Stimulated activated CD8-positive, alpha-beta memory T cell treated with anti-CD3 and anti-CD28 coated beads, Interleukin-4, amount 100 ng/mL, for 4 hours (primary cell): ENCODE measurements around the gene GNG3.
"Not testable (repeated sequence)": the region's sequence is repeated elsewhere in the genome, so short reads cannot be mapped to it uniquely, and the experiment has no call there.

ENCODE experiments used
- DNase-seq, 2 donors: peaks; one replicate each; pipeline ENCODE4 v3.0.0-alpha.2; 2020; ENCODE audit warnings: low read depth in 2 of 2, low spot score in 1 of 2

GNG3 gene

GRCh38 chr11:62707277-62707861 is at the start of gene GNG3, which contains the start of gene BSCL2:
GNG3 (plus strand) TSS chr11:62707676; CDS start chr11:62708296, 620 bp downstream.
BSCL2 (minus strand) TSS chr11:62707424; CDS start chr11:62707195, 229 bp downstream.
- DNase-seq: no peak

- no peak for DNase-seq
These were observed 42.9 kb upstream of the GNG3 start for GRCh38 chr11:62664405-62665074.

DNA sequence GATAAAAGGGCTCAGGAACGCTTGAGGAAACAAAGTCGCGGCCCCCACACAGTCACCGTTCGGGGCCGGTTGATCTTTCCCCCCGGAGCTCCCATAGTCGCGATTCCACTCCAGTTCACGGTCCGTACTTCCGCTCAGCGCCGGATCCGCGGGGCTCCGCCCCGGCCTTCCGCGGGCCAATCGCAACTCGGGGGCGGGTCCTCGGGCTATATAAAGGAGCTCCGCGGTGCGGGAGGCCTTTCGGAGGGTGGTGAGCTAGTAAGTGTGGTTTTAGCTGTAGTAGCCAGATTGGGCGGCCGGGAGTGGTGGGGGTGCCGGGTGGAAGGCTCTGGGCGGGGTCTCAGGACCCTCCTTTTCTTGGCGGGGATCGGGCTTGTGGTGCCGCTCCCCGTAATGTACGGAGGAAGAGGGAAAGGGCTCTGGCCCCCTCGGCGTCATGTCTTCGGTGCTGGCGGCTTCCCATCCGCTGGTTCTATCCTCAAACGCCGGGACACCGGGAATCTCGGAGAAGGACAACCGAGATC is 42.3 kb upstream of the GNG3 start, which contains the start of the genes C11orf98 and CSKMT:
Gene C11orf98 (minus strand): TSS at position 136 of the 524 bp plus-strand sequence. CDS start 41 bp downstream, at position 95.
Gene CSKMT (plus strand): TSS at position 238 of the 524 bp plus-strand sequence. CDS start 568 bp downstream, outside the sequence.
- peak; percentile 91 to 92 for DNase-seq

GRCh38 chr11:62665599-62666258 is 41.7 kb upstream of the GNG3 start:
- peak in 1 of 2 donors; percentile 64 for DNase-seq

DNA sequence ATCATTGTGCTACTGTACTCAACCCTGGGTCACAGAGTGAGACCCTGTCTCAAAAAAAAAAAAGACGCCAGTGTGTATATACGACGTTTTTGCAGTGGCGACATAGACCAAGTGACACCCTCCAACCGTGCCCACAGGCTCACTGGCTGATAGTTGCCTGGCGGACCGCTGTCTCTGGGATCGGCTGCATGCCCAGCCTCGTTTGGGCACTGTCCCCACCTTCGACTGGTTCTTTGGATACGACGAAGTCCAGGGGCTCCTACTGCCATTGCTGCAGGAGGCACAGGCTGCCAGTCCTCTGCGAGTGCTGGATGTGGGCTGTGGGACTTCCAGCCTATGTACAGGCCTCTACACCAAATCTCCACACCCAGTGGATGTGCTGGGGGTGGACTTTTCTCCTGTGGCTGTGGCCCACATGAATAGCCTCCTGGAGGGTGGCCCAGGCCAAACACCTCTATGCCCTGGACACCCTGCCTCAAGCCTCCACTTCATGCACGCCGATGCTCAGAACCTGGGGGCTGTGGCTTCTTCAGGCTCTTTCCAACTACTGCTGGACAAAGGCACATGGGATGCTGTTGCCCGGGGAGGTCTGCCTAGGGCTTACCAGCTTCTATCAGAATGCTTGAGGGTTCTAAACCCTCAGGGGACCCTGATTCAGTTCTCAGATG is 41.1 kb upstream of the GNG3 start:
- no peak for DNase-seq

DNA sequence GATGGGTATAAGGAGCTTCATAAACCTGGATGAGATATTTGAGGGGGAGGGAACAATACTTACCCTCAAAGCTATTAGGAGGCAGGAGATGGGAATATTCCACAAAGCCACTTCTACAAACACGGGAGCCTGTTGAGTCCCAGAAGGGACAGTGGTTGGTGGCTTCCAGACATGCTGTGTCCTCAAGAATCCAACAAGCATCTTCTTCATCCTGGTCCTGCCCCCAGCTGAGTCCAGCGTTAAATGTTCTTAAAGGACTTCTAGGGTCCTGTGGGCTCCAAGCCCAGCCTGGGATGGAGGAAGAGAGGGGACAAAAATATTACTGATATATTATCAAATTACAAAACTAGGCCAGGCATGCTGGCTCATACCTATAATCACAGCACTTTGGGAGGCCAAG is 40.0 kb upstream of the GNG3 start:
- DNase-seq: no peak

DNA sequence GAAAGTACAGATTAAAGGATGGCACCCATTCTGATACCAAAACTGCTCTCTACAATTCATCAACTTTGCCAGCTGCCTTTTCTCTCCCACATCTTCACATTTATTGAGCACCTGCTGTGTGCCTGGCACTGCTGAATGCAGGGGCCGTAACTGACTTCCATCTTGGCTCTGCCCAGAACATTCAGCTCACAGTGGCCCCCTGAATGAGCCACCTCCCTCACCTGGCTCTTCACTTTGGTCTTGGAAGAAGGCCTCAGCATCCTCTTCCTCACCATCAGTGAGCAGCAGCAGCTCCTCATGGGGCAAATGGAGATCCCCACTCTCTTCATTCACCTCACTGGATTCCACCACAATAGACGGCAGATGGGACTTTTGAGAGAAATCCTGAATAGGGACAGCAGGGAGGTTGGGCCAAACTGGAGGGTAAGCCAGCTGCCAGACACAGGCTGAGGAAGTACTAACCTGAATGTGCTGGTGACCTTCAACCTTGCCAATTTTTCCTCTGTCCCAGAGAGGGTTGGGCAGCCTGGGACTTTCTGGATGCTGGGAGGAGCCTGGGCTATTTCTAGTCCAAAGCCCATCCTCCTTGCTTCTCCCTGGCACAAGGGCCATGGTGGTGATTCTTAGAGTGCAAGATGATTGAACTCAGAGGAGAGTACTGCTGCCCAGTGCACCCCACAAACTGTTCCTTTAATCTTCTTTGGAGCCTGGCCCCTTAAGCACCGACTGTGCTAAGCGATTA is 37.9 kb upstream of the GNG3 start:
- no peak for DNase-seq

GRCh38 chr11:62671236-62671607 is 36.3 kb upstream of the GNG3 start:
- DNase-seq: no peak

- peak; percentile 53 to 67 for DNase-seq
These were observed 35.7 kb upstream of the GNG3 start, which contains the start of the genes LBHD1 and UQCC3 for GRCh38 chr11:62671608-62672389. LBHD1 (minus strand) TSS chr11:62672267; CDS start chr11:62670031, 2,236 bp downstream. UQCC3 (plus strand) TSS chr11:62671673; CDS start chr11:62671746, 73 bp downstream.

DNA sequence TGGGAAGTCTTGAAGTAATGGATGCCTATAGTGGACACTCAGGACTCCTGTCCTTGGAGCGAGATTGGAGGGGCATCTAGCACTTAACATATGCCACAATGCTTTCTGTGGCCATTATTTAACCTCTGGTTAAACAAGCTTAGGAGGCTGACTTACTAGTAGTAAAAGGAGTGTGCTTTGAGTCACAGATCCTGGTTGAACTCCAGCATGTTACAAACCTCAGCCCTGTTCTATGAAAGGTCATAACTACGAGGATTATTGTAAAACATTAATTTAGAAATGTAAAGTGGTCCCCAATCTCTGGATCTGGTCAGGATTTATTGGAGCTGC is 34.3 kb upstream of the GNG3 start:
- DNase-seq: no peak

DNA sequence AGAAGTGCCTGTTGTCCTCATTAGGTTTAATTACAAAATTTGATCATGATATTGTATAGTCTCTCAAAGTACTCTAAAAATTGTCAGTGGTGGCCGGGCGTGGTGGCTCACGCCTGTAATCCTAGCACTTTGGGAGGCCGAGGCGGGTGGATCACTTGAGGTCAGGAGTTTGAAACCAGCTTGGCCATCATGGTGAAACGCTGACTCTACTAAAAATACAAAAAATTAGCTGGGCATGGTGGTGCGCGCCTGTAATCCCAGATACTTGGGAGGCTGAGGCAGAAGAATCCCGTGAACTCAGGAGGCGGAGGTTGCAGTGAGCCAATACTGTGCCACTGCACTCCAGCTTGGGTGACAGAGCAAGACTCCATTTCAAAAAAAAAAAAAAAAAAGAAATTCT is 32.1 kb upstream of the GNG3 start:
- DNase-seq: not testable (repeated sequence)

GRCh38 chr11:62676698-62677097 is 30.8 kb upstream of the GNG3 start:
- no peak for DNase-seq

- no peak for DNase-seq
These were observed 30.3 kb upstream of the GNG3 start for GRCh38 chr11:62677156-62677555.

DNA sequence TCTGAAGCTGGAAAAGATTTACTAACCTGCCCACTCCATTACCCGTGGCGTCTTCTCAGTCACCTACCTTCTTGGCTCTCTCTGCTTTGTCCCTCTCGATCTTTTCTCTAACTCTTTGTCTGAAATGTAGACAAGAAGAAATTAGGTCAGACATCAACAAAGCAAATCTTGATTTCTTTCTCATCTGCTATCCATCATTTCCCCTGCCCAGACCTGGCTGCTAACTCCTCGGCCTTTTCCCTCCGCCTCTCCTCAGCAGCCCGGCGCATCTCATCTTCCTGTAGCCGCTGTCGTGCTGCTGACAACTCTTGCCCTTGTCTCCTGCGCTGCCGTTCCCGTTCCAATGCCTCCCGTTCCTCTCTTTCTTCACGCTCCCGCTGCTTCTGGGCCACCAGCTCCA is 29.8 kb upstream of the GNG3 start:
- no peak for DNase-seq

- no peak for DNase-seq
These were observed 29.1 kb upstream of the GNG3 start for GRCh38 chr11:62678433-62678769.

GRCh38 chr11:62678770-62679696 is 28.4 kb upstream of the GNG3 start, which contains the start of gene UBXN1:
UBXN1 (minus strand) TSS chr11:62679073; CDS start chr11:62678923, 150 bp downstream.
- DNase-seq: peak; percentile 75 to 79

GRCh38 chr11:62680825-62681240 is 26.6 kb upstream of the GNG3 start:
- DNase-seq: no peak

GRCh38 chr11:62682518-62682917 is 25.0 kb upstream of the GNG3 start:
- DNase-seq: no peak
